Measurements from ENCODE around the gene KCNJ12. TPM values are rescaled to one million over a fixed set of nuclear protein-coding genes. Genes with fewer than 3 reads are reported as not detected.
"Not testable (repeated sequence)": the region's sequence is repeated elsewhere in the genome, so short reads cannot be mapped to it uniquely, and the experiment has no call there.

KCNJ12 gene
- total and polyA plus RNA-seq, 4 donors, result 2.6 to 7.0 (median 3.4) TPM

- 90% methylated on average over 3 of the region's 4 CpGs for WGBS (ENCODE audit: insufficient coverage)
- H3K36me3 ChIP-seq (ENCODE audit: control insufficient read depth, insufficient read depth, low read length), result no peaks in the 10 kb centered on the region
- no peak overlapping the region for H3K4me3 ChIP-seq (ENCODE audit: low read depth, low read length)
- peaks cover 14% of the 10 kb centered on the region for H3K4me1 ChIP-seq (ENCODE audit: control insufficient read depth, insufficient read depth, low read length)
- no peak for DNase-seq (ENCODE audit: low read depth in 4 of 6, low spot score in 6 of 6)
- no peaks in the 10 kb centered on the region for H3K27me3 ChIP-seq (ENCODE audit: control insufficient read depth, insufficient read depth, low read length)
- no peak overlapping the region for H3K27ac ChIP-seq (ENCODE audit: low read depth, low read length)
- H3K9me3 ChIP-seq (ENCODE audit: control insufficient read depth, insufficient read depth, low read length), result no peaks in the 10 kb centered on the region
These were observed 49.6 kb downstream of the KCNJ12 start for GRCh38 chr17:21425736-21426135.

- not testable (repeated sequence) for H3K27me3 ChIP-seq (ENCODE audit: control insufficient read depth, insufficient read depth, low read length)
- WGBS (ENCODE audit: insufficient coverage), result 86% methylated on average over 3 of the region's 8 CpGs
These were observed 50.1 kb downstream of the KCNJ12 start for GRCh38 chr17:21426246-21426645.

GRCh38 chr17:21426876-21427275 lies 50.7 kb downstream of the KCNJ12 start:
- 95% methylated on average over 6 of the region's 8 CpGs for WGBS (ENCODE audit: insufficient coverage)
- not testable (repeated sequence) for H3K36me3 ChIP-seq (ENCODE audit: control insufficient read depth, insufficient read depth, low read length); H3K4me1 ChIP-seq (ENCODE audit: control insufficient read depth, insufficient read depth, low read length)

More at GRCh38 chr17:21426246-21426645, 50.1 kb downstream of the KCNJ12 start:
- not testable (repeated sequence) for H3K4me3 ChIP-seq (ENCODE audit: low read depth, low read length); H3K27ac ChIP-seq (ENCODE audit: low read depth, low read length); H3K36me3 ChIP-seq (ENCODE audit: control insufficient read depth, insufficient read depth, low read length); H3K9me3 ChIP-seq (ENCODE audit: control insufficient read depth, insufficient read depth, low read length); DNase-seq (ENCODE audit: low read depth in 4 of 6, low spot score in 6 of 6)
- peaks cover 14% of the 10 kb centered on the region for H3K4me1 ChIP-seq (ENCODE audit: control insufficient read depth, insufficient read depth, low read length)

GRCh38 chr17:21427727-21428126 lies 51.6 kb downstream of the KCNJ12 start:
- DNase-seq (ENCODE audit: low read depth in 4 of 6, low spot score in 6 of 6); H3K27me3 ChIP-seq (ENCODE audit: control insufficient read depth, insufficient read depth, low read length); H3K9me3 ChIP-seq (ENCODE audit: control insufficient read depth, insufficient read depth, low read length); H3K4me1 ChIP-seq (ENCODE audit: control insufficient read depth, insufficient read depth, low read length); H3K4me3 ChIP-seq (ENCODE audit: low read depth, low read length); H3K27ac ChIP-seq (ENCODE audit: low read depth, low read length); H3K36me3 ChIP-seq (ENCODE audit: control insufficient read depth, insufficient read depth, low read length): not testable (repeated sequence)
- no CpG with 5 or more reads among the region's 3 CpGs for WGBS (ENCODE audit: insufficient coverage)

More at GRCh38 chr17:21426876-21427275, 50.7 kb downstream of the KCNJ12 start:
- DNase-seq (ENCODE audit: low read depth in 4 of 6, low spot score in 6 of 6); H3K9me3 ChIP-seq (ENCODE audit: control insufficient read depth, insufficient read depth, low read length); H3K4me3 ChIP-seq (ENCODE audit: low read depth, low read length); H3K27ac ChIP-seq (ENCODE audit: low read depth, low read length); H3K27me3 ChIP-seq (ENCODE audit: control insufficient read depth, insufficient read depth, low read length): not testable (repeated sequence)

- H3K4me3 ChIP-seq (ENCODE audit: low read depth, low read length); H3K36me3 ChIP-seq (ENCODE audit: control insufficient read depth, insufficient read depth, low read length); H3K4me1 ChIP-seq (ENCODE audit: control insufficient read depth, insufficient read depth, low read length); H3K9me3 ChIP-seq (ENCODE audit: control insufficient read depth, insufficient read depth, low read length); H3K27me3 ChIP-seq (ENCODE audit: control insufficient read depth, insufficient read depth, low read length); H3K27ac ChIP-seq (ENCODE audit: low read depth, low read length): not testable (repeated sequence)
- peak in 1 of 6 donors; percentile 6 for DNase-seq (ENCODE audit: low read depth in 4 of 6, low spot score in 6 of 6)
- WGBS (ENCODE audit: insufficient coverage), result no CpG with 5 or more reads among the region's 5 CpGs
These were observed 52.7 kb downstream of the KCNJ12 start for GRCh38 chr17:21428752-21429424.

GRCh38 chr17:21429921-21430628 lies 53.9 kb downstream of the KCNJ12 start:
- not testable (repeated sequence) for H3K4me3 ChIP-seq (ENCODE audit: low read depth, low read length); H3K36me3 ChIP-seq (ENCODE audit: control insufficient read depth, insufficient read depth, low read length); H3K27ac ChIP-seq (ENCODE audit: low read depth, low read length); H3K4me1 ChIP-seq (ENCODE audit: control insufficient read depth, insufficient read depth, low read length); H3K9me3 ChIP-seq (ENCODE audit: control insufficient read depth, insufficient read depth, low read length); H3K27me3 ChIP-seq (ENCODE audit: control insufficient read depth, insufficient read depth, low read length); DNase-seq (ENCODE audit: low read depth in 4 of 6, low spot score in 6 of 6)
- WGBS (ENCODE audit: insufficient coverage), result no CpG with 5 or more reads among the region's 5 CpGs

- not testable (repeated sequence) for H3K36me3 ChIP-seq (ENCODE audit: control insufficient read depth, insufficient read depth, low read length); H3K4me1 ChIP-seq (ENCODE audit: control insufficient read depth, insufficient read depth, low read length); H3K27ac ChIP-seq (ENCODE audit: low read depth, low read length); H3K4me3 ChIP-seq (ENCODE audit: low read depth, low read length); H3K27me3 ChIP-seq (ENCODE audit: control insufficient read depth, insufficient read depth, low read length); H3K9me3 ChIP-seq (ENCODE audit: control insufficient read depth, insufficient read depth, low read length); DNase-seq (ENCODE audit: low read depth in 4 of 6, low spot score in 6 of 6)
- WGBS (ENCODE audit: insufficient coverage), result 95% methylated on average over 5 of the region's 5 CpGs
These were observed 57.8 kb downstream of the KCNJ12 start for GRCh38 chr17:21433971-21434370.

GRCh38 chr17:21434976-21435375 lies 58.8 kb downstream of the KCNJ12 start:
- H3K27ac ChIP-seq (ENCODE audit: low read depth, low read length); H3K36me3 ChIP-seq (ENCODE audit: control insufficient read depth, insufficient read depth, low read length); H3K27me3 ChIP-seq (ENCODE audit: control insufficient read depth, insufficient read depth, low read length); H3K9me3 ChIP-seq (ENCODE audit: control insufficient read depth, insufficient read depth, low read length); DNase-seq (ENCODE audit: low read depth in 4 of 6, low spot score in 6 of 6); H3K4me3 ChIP-seq (ENCODE audit: low read depth, low read length); H3K4me1 ChIP-seq (ENCODE audit: control insufficient read depth, insufficient read depth, low read length): not testable (repeated sequence)
- no CpG with 5 or more reads among the region's 2 CpGs for WGBS (ENCODE audit: insufficient coverage)

- H3K27ac ChIP-seq (ENCODE audit: low read depth, low read length); H3K27me3 ChIP-seq (ENCODE audit: control insufficient read depth, insufficient read depth, low read length); DNase-seq (ENCODE audit: low read depth in 4 of 6, low spot score in 6 of 6); H3K36me3 ChIP-seq (ENCODE audit: control insufficient read depth, insufficient read depth, low read length); H3K9me3 ChIP-seq (ENCODE audit: control insufficient read depth, insufficient read depth, low read length); H3K4me3 ChIP-seq (ENCODE audit: low read depth, low read length); H3K4me1 ChIP-seq (ENCODE audit: control insufficient read depth, insufficient read depth, low read length): not testable (repeated sequence)
- WGBS (ENCODE audit: insufficient coverage), result 100% methylated on average over 1 of the region's 7 CpGs
These were observed 60.3 kb downstream of the KCNJ12 start for GRCh38 chr17:21436481-21436880.
